HG03159 (cell line): ENCODE data around the gene INPPL1.

Experiments
- ATAC-seq: cut with Tn5 transposase; IDR thresholded peaks from one replicate; pipeline ENCODE4 v1.9.1; 2021; ENCODE audit warnings: mild to moderate bottlenecking, moderate library complexity; ENCODE audit not compliant: unreplicated experiment

INPPL1 gene

GRCh38 chr11:72230764-72231365 is 6.3 kb downstream of the INPPL1 start:
- no peak for ATAC-seq

- ATAC-seq, result no peak
Measured at GRCh38 chr11:72231396-72232259, 7.1 kb downstream of the INPPL1 start.

- ATAC-seq, result no peak
Measured at GRCh38 chr11:72232260-72233055, 7.9 kb downstream of the INPPL1 start.

GRCh38 chr11:72233056-72233772 is 8.6 kb downstream of the INPPL1 start:
- no peak for ATAC-seq

- no peak for ATAC-seq
Measured at GRCh38 chr11:72233773-72234513, 9.4 kb downstream of the INPPL1 start.

- ATAC-seq, result no peak
Measured at GRCh38 chr11:72234514-72234830, 9.9 kb downstream of the INPPL1 start.

- ATAC-seq, result no peak
Measured at GRCh38 chr11:72234920-72235319, 10.4 kb downstream of the INPPL1 start.

GRCh38 chr11:72235351-72236057 is 10.9 kb downstream of the INPPL1 start:
- no peak for ATAC-seq

GRCh38 chr11:72236083-72236697 is 11.6 kb downstream of the INPPL1 start:
- no peak for ATAC-seq

- ATAC-seq, result no peak
Measured at GRCh38 chr11:72236774-72237111, 12.2 kb downstream of the INPPL1 start.

GRCh38 chr11:72237112-72237931 is 12.8 kb downstream of the INPPL1 start:
- ATAC-seq, result no peak

GRCh38 chr11:72238040-72238450 is 13.5 kb downstream of the INPPL1 start:
- ATAC-seq, result no peak

GRCh38 chr11:72238492-72239312 is 14.1 kb downstream of the INPPL1 start:
- ATAC-seq, result no peak

- ATAC-seq, result no peak
Measured at GRCh38 chr11:72239313-72239848, 14.8 kb downstream of the INPPL1 start.

- ATAC-seq, result no peak
Measured at GRCh38 chr11:72239849-72240460, 15.4 kb downstream of the INPPL1 start.

GRCh38 chr11:72240461-72241290 is 16.1 kb downstream of the INPPL1 start:
- ATAC-seq, result no peak
